HepG2 (cell line): Measurements from ENCODE around the gene C12orf60. TPM values are rescaled to one million over a fixed set of nuclear protein-coding genes. Genes with fewer than 3 reads are reported as not detected.

ENCODE experiments used
- ATAC-seq: fragments of 200-7000 bp; cut with Tn5 transposase; 3 replicates; pipeline ENCODE4 v1.9.1; 2020; ENCODE audit warnings: mild to moderate bottlenecking, moderate library complexity
- BruUV-seq: library from RNA; stranded (reverse); fragments of 400-500 nt; replicated peaks from 2 replicates; lab custom pipeline; 2021; lab: Mats Ljungman, UMichigan
- CTCF ChIA-PET: fragments of 300-600 bp; formaldehyde crosslinking; extraction: SDS; loops from one replicate; lab custom pipeline; 2021; ENCODE audit warnings: low total read pairs, inconsistent platforms, low intra/inter-chr PET ratio; lab: Yijun Ruan, JAX
- POLR2A ChIA-PET: fragments of 350-600 bp; sonication (Branson Sonifier 250); formaldehyde crosslinking; loops from one replicate; lab custom pipeline; 2020; ENCODE audit warnings: antibody characterized with exemption, inconsistent platforms; lab: Yijun Ruan, JAX
- DNase-seq: peaks from one replicate; pipeline ENCODE4 v3.0.0-alpha.2; 2015; ENCODE audit warnings: low spot score
- FAIRE-seq: peaks from 3 replicates; lab custom pipeline; 2011; peaks lifted over from hg19 to GRCh38; lab: Jason Lieb, UNC
- H2AFZ ChIP-seq: one replicate; pipeline ENCODE4 v1.6.1; 2011; ENCODE audit warnings: low read length, inconsistent platforms
- H3K27ac ChIP-seq: fragments of 300-600 bp; 3 replicates; pipeline ENCODE4 v1.8.0; 2011; ENCODE audit warnings: mixed run types, mild to moderate bottlenecking, mixed read lengths, low read length, inconsistent platforms; ENCODE audit not compliant: insufficient read depth; ENCODE audit errors: extremely low read length
- H3K27me3 ChIP-seq, 2 experiments: fragments of 200-600 bp in 1 of 2; 2 replicates in 1 of 2; 3 replicates in 1 of 2; pipeline versions ENCODE4 v1.6.0 to v1.8.0; 2011; ENCODE audit warnings: low read length in 2 of 2, mild to moderate bottlenecking in 2 of 2, moderate library complexity in 2 of 2, inconsistent platforms in 1 of 2; ENCODE audit not compliant: insufficient read depth in 2 of 2, control insufficient read depth in 1 of 2
- H3K36me3 ChIP-seq, 2 experiments: fragments of 200-600 bp in 1 of 2; replicated peaks in 1 of 2; 2 replicates in 1 of 2; 3 replicates in 1 of 2; pipeline versions ENCODE4 v1.5.1 to v1.8.0; 2011; ENCODE audit warnings: low read length in 2 of 2, inconsistent platforms in 1 of 2; ENCODE audit not compliant: insufficient read depth in 2 of 2, control insufficient read depth in 1 of 2
- H3K4me1 ChIP-seq: 2 replicates; pipeline ENCODE4 v1.5.1; 2012; ENCODE audit warnings: low read length, inconsistent platforms; ENCODE audit not compliant: insufficient read depth
- H3K4me2 ChIP-seq: 2 replicates; pipeline ENCODE4 v1.6.0; 2011; ENCODE audit warnings: low read depth, low read length, inconsistent platforms
- H3K4me3 ChIP-seq, 3 experiments: fragments of 200-600 bp in 1 of 3; sonication (generic), shearing (Covaris generic) in 1 of 3; replicated peaks in 1 of 3; 2 replicates each; pipeline ENCODE4 v1.5.1; 2011 to 2016; ENCODE audit warnings: low read length in 3 of 3, inconsistent platforms in 2 of 3, low read depth in 2 of 3, mild to moderate bottlenecking in 2 of 3, control low read depth in 1 of 3, mixed read lengths in 1 of 3; ENCODE audit not compliant: insufficient read depth in 1 of 3
- H3K79me2 ChIP-seq: one replicate; pipeline ENCODE4 v1.6.1; 2011; ENCODE audit warnings: low read length, inconsistent platforms; ENCODE audit not compliant: insufficient read depth
- H3K9ac ChIP-seq: 2 replicates; pipeline ENCODE4 v1.6.0; 2011; ENCODE audit warnings: mild to moderate bottlenecking, low read depth, low read length, inconsistent platforms; ENCODE audit not compliant: insufficient read depth
- H3K9me3 ChIP-seq: 2 replicates; pipeline ENCODE4 v1.5.1; 2012; ENCODE audit warnings: mild to moderate bottlenecking, low read length
- H4K20me1 ChIP-seq: 2 replicates; pipeline ENCODE4 v1.6.0; 2011; ENCODE audit warnings: inconsistent platforms, mild to moderate bottlenecking, low read length, moderate library complexity; ENCODE audit not compliant: insufficient read depth
- KLF15 ChIP-seq: sonication (generic); formaldehyde crosslinking; IDR thresholded peaks from 2 replicates; pipeline ENCODE4 v1.8.1; 2023; ENCODE audit warnings: borderline replicate concordance, mild to moderate bottlenecking, inconsistent platforms, missing genetic modification reagents, mixed read lengths
- MIXL1 ChIP-seq: IDR thresholded peaks from 2 replicates; pipeline ENCODE4 v1.6.1; 2016
- MTA3 ChIP-seq: sonication (generic); formaldehyde crosslinking; IDR thresholded peaks from 2 replicates; pipeline ENCODE4 v1.4.0; 2020; ENCODE audit warnings: missing genetic modification reagents
- NFYB ChIP-seq: sonication (generic); formaldehyde crosslinking; IDR thresholded peaks from 2 replicates; pipeline ENCODE4 v1.4.0; 2020; ENCODE audit warnings: missing genetic modification reagents
- PHB2 ChIP-seq: fragments of 450-650 bp; IDR thresholded peaks from 2 replicates; pipeline ENCODE4 v1.6.1; 2018; ENCODE audit not compliant: partially characterized antibody
- RFX5 ChIP-seq: IDR thresholded peaks from 2 replicates; pipeline ENCODE4 v1.6.1; 2011; ENCODE audit warnings: low read depth, low read length, improper control_type of control experiment
- THAP11 ChIP-seq: IDR thresholded peaks from 2 replicates; pipeline ENCODE4 v1.6.1; 2016; ENCODE audit warnings: missing biosample characterization, missing genetic modification reagents
- TRIM24 ChIP-seq: sonication (generic); formaldehyde crosslinking; IDR thresholded peaks from 2 replicates; pipeline ENCODE4 v1.8.0; 2022; ENCODE audit warnings: mild to moderate bottlenecking, missing genetic modification reagents
- YY1 ChIP-seq: IDR thresholded peaks from 2 replicates; pipeline ENCODE4 v1.6.1; 2011; ENCODE audit warnings: low read length, low read depth, moderate library complexity, mild to moderate bottlenecking; ENCODE audit not compliant: insufficient read depth, insufficient replicate concordance
- ZNF460 ChIP-seq: sonication (generic); formaldehyde crosslinking; IDR thresholded peaks from 2 replicates; pipeline ENCODE4 v1.5.1; 2020; ENCODE audit warnings: missing genetic modification reagents, mild to moderate bottlenecking, borderline replicate concordance
- ZNF496 ChIP-seq: sonication (generic); formaldehyde crosslinking; IDR thresholded peaks from 2 replicates; pipeline ENCODE4 v1.8.1; 2023; ENCODE audit warnings: mild to moderate bottlenecking, moderate library complexity, missing genetic modification reagents; ENCODE audit not compliant: insufficient replicate concordance
- ZSCAN21 ChIP-seq: sonication (generic); formaldehyde crosslinking; IDR thresholded peaks from 2 replicates; pipeline ENCODE4 v1.8.0; 2022; ENCODE audit warnings: mild to moderate bottlenecking, missing genetic modification reagents, moderate library complexity, borderline replicate concordance
- WGBS: methylation state at CpG from one replicate; pipeline ENCODE4 v1.1.6; 2017; ENCODE audit warnings: low lambda C conversion rate; 5-methylcytosine and 5-hydroxymethylcytosine counted together
- in situ Hi-C: cut with HindIII; loops from 2 replicates; pipeline ENCODE4 v1.10.0; 2017; ENCODE audit warnings: low pct_unique_long_range_greater_than_20kb; ENCODE audit not compliant: extremely low pct_ligation_motif_present
- intact Hi-C: fragments of 100-400 bp; cut with micrococcal nuclease; formaldehyde crosslinking; loops from one replicate; pipeline ENCODE4 v1.10.0; 2022; ENCODE audit not compliant: unreplicated experiment
- polyA plus RNA-seq, 8 experiments: library from polyadenylated mRNA; depleted of rRNA in 3 of 8; stranded (reverse) in 7 of 8; unstranded in 1 of 8; fragments of >200 nt; fragmentation: Illumina TruSeq in 4 of 8; extraction: Trizol in 4 of 8; gene quantifications; 2 replicates each; pipeline versions ENCODE4 v1.2.1 to v1.2.3, GENCODE V29; 2011 to 2016; ENCODE audit warnings: low read depth in 4 of 8, missing spikeins in 1 of 8, mixed read lengths in 1 of 8; ENCODE audit not compliant: insufficient read depth in 1 of 8
- total RNA-seq, 5 experiments: library from RNA; depleted of rRNA; stranded (reverse); fragments of >200 nt; fragmentation: Illumina TruSeq; extraction: Trizol; gene quantifications; 2 replicates each; pipeline ENCODE4 v1.2.3, GENCODE V29; 2016; ENCODE audit warnings: low read depth in 1 of 5
- TF ChIP-seq, protein P1 (sequence below): sonication (generic); formaldehyde crosslinking; IDR thresholded peaks from 2 replicates; pipeline ENCODE4 v1.4.0; 2020; ENCODE audit warnings: missing genetic modification reagents, borderline replicate concordance

Gene C12orf60
- total and polyA plus RNA-seq, 2 of the 13 experiments (the other 11 are each of a cell fraction or from before 2014, with no cell fraction given): 0.55 to 1.4 TPM

DNA sequence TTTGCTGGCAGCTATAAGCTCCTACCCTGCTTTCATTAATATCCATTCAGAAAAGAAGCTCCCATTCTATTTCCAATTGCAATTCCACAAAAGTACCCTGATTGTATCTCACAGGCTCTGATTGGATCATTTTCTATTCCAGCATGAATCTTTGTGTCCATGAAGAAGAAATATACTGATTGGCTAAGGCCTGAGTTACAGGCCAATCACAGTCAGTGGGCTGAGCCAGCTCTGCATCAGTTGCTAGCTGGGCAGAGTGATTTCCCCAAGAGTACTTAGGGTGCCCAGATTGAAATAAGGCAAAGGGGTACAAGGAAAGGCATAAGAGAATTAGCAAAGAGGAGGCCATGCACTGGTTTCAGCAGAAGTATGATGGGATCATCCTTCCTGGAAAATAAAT is 25.4 kb downstream of the C12orf60 start:
- H3K36me3 ChIP-seq: no peaks in the 10 kb centered on the region
- H3K79me2 ChIP-seq: no peaks in the 10 kb centered on the region
- in situ Hi-C loops (no loop called here), intact Hi-C loops (no loop called here)
- peaks cover 16% of the 10 kb centered on the region for H3K4me1 ChIP-seq
- BruUV-seq: no TSS peak
- DNase-seq: no peak
- no peak for FAIRE-seq
- H3K9ac ChIP-seq: no peak overlapping the region
- H3K4me2 ChIP-seq: no peak overlapping the region
- TF ChIP-seq MTA3 (CRISPR knock-in tag) (no peak), MIXL1 (CRISPR knock-in tag) (no peak), NFYB (0 out of 2 replicates have a peak, but pooled peaks have one; percentile 23), THAP11 (no peak), KLF15 (no peak), YY1 (no peak), RFX5 (peak; percentile 94)
- H3K4me3 ChIP-seq: no peak overlapping the region
- no peaks in the 10 kb centered on the region for H3K27me3 ChIP-seq
- no peaks in the 10 kb centered on the region for H4K20me1 ChIP-seq
- POLR2A ChIA-PET: interaction anchor here (1.4 kb wide), 1 partner anchor 58 kb away, joined by 3 read pairs; a partner anchor contains a TSS
- no peak for ATAC-seq
- no peak overlapping the region for H2AFZ ChIP-seq
- CTCF ChIA-PET: no interaction called here
- H3K9me3 ChIP-seq: no peaks in the 10 kb centered on the region
- no peak overlapping the region for H3K27ac ChIP-seq

DNA sequence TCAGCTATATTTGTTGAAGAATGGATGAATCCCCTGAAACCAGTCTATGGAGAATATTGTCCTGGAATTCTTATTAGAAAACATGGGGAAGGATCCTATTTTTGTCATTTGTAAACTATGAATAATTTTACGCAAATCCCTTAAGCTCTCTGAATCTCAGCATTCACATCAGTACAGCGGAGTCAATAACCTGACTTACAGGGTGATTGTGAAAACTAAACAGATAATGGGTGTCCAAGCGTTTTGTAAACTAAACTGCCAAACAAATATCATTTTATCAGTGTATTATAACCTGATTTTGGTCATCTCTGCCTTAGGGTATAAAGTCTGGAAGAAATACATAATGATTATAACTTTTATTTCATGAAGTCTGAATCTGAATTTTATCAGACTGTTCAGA is 29.9 kb downstream of the C12orf60 start:
- TF ChIP-seq ZSCAN21 (CRISPR knock-in tag): no peak
- no peak for TF ChIP-seq PHB2
- TF ChIP-seq ZNF496 (CRISPR knock-in tag): no peak
- TF ChIP-seq, protein P1, sequence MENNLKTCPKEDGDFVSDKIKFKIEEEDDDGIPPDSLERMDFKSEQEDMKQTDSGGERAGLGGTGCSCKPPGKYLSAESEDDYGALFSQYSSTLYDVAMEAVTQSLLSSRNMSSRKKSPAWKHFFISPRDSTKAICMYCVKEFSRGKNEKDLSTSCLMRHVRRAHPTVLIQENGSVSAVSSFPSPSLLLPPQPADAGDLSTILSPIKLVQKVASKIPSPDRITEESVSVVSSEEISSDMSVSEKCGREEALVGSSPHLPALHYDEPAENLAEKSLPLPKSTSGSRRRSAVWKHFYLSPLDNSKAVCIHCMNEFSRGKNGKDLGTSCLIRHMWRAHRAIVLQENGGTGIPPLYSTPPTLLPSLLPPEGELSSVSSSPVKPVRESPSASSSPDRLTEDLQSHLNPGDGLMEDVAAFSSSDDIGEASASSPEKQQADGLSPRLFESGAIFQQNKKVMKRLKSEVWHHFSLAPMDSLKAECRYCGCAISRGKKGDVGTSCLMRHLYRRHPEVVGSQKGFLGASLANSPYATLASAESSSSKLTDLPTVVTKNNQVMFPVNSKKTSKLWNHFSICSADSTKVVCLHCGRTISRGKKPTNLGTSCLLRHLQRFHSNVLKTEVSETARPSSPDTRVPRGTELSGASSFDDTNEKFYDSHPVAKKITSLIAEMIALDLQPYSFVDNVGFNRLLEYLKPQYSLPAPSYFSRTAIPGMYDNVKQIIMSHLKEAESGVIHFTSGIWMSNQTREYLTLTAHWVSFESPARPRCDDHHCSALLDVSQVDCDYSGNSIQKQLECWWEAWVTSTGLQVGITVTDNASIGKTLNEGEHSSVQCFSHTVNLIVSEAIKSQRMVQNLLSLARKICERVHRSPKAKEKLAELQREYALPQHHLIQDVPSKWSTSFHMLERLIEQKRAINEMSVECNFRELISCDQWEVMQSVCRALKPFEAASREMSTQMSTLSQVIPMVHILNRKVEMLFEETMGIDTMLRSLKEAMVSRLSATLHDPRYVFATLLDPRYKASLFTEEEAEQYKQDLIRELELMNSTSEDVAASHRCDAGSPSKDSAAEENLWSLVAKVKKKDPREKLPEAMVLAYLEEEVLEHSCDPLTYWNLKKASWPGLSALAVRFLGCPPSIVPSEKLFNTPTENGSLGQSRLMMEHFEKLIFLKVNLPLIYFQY (CRISPR knock-in tag): no peak
- TF ChIP-seq TRIM24 (CRISPR knock-in tag): no peak
- TF ChIP-seq ZNF460 (CRISPR knock-in tag): no peak
- TF ChIP-seq, all 625 proteins: peak for 0
- ATAC-seq (no peak), DNase-seq (no peak), FAIRE-seq (no peak)
- Histone ChIP-seq H3K9me3 (no peaks in the 10 kb centered on the region), H3K4me3 (no peak overlapping the region), H2AFZ (no peak overlapping the region), H3K9ac (no peak overlapping the region), H3K36me3 (peaks cover 0 to 2% of the 10 kb centered on the region in 2 experiments; a peak in 1 of 5 replicates), H3K79me2 (peaks cover 7% of the 10 kb centered on the region), H3K4me2 (no peak overlapping the region), H3K27ac (no peak overlapping the region), H4K20me1 (no peaks in the 10 kb centered on the region), H3K4me1 (peaks cover 54% of the 10 kb centered on the region), H3K27me3 (no peaks in the 10 kb centered on the region)
- POLR2A ChIA-PET: interaction anchor here (0.7 kb wide), 1 partner anchor 30 kb away, joined by 3 read pairs; the partner anchor contains the start of genes C12orf60 and WBP11
- CTCF ChIA-PET: no interaction called here
- in situ Hi-C loops: no loop called here
- intact Hi-C loops: no loop called here
- 95% methylated on average over 3 of the region's 3 CpGs for WGBS
- BruUV-seq: no TSS peak
